HG03025 (cell line): ENCODE results near the gene ESR2.

Experiments used
- ATAC-seq: cut with Tn5 transposase; IDR thresholded peaks from one replicate; pipeline ENCODE4 v1.9.1; 2021; ENCODE audit warnings: mild to moderate bottlenecking, moderate library complexity; ENCODE audit not compliant: unreplicated experiment, low FRiP score

Gene ESR2

GRCh38 chr14:64272019-64272418 lies 22.2 kb downstream of the ESR2 start:
- ATAC-seq = no peak

DNA sequence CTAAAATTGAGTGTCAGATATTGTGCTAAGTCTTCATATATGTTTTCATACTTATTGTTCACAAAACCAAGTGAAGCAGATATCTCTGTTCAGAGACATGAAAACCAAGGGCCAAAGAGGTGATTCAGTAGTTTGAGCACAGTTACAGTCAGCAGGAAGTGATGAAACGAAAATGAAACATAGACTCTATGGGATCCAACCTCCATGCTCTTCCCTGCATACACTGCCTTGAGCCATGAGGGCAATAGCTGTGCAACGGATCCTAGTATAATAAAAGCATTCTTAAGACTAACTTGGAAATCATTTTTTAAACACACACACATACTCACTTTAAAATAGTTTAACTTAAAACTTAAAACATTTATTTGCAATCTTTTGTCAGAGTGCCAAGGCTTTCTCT lies 27.9 kb downstream of the ESR2 start:
- ATAC-seq = no peak

GRCh38 chr14:64265222-64265621 lies 28.9 kb downstream of the ESR2 start:
- ATAC-seq = no peak

- no peak for ATAC-seq
Measured at GRCh38 chr14:64260418-64260817, 33.8 kb downstream of the ESR2 start.

DNA sequence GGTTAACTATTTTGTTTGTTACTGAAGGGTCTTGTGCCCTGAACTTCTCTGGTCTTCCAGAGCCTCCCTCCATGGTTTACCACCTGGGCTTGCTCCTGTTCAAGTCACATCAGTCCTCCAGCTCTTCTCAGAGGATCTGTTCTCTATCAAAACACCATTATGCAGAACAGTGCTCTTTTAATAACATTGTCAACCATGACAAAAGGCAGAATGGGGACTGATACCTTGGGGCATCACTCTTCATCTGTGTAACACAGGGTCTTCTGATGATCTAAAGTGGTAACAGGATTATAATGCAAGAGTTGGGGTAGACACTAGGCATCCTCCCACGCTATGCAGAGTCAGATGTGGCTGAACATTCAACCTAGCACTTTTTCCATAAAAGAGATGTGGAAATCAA lies 38.4 kb downstream of the ESR2 start:
- no peak for ATAC-seq

GRCh38 chr14:64253672-64254071 lies 40.5 kb downstream of the ESR2 start:
- no peak for ATAC-seq

DNA sequence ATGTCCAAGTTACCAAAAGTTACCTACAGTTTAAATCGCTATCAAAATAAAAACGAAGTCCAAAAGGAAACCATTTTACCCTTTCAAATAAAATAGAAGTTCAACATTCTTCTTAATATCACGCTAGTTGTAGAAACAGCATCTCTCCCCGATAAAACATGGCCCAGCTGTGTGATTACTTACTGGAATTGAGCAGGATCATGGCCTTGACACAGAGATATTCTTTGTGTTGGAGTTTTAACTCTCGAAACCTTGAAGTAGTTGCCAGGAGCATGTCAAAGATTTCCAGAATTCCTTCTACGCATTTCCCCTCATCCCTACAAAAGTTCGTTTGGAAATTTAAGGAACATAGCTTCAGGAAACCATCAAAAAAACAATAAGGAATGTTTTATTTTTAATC lies 44.8 kb downstream of the ESR2 start:
- no peak for ATAC-seq

- no peak for ATAC-seq
Measured at GRCh38 chr14:64248689-64249088, 45.5 kb downstream of the ESR2 start.

- ATAC-seq = no peak
Measured at GRCh38 chr14:64247195-64247594, 47.0 kb downstream of the ESR2 start.

DNA sequence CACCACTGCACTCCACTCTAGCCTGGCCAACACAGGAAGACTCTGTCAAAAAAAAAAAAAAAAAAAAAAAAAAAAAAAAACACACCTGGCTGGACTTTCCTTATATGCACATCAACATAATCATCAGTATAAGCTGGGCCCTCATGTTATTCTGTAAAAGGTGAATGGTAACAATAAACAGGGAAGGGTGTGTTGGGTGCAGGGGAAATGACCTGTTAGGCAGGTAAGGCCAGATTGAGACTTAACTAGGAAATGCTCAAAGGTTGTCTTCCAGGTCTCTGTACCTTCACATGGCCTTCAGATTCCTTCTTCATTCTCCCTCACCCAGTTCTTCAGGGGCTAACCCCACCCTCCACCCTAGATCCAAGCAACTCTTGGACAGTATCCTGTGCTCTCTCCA lies 47.5 kb downstream of the ESR2 start:
- no peak for ATAC-seq

DNA sequence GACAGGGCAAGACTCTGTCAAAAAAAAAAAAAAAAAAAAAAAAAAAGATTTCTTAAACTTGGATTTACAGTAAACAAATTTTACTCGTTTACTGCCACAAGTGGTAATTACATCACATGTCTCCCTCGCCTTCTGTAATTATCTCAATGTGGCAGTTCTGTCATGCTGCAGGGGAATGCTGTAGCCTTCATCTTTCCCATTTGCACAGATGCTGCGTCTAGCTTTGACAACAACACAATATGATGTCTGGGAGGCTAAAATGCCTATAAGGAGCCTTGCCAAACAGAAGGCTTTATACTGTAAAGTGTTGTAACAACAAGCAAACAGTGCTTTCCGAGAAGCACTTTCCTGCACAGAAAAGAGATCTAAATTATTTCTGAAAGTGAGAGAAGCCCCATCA lies 48.7 kb downstream of the ESR2 start:
- ATAC-seq = no peak

DNA sequence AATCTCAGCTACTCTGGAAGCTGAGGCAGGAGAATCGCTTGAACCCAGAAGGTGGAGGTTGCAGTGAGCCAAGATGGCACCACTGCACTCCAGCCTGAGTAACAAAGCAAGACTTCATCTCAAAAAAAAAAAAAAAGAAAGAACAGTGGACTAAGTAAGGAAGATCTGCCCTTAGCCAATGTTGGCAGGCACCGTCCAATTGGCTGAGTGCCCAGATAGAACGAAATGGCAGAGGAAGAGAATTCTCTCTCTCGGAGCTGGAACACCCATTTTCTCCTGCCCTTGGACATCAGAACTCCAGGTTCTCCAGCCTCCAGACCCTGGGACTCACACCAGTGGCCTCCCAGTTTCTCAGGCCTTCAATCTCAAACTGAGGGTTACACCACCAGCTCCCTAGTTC lies 49.9 kb downstream of the ESR2 start:
- no peak for ATAC-seq

DNA sequence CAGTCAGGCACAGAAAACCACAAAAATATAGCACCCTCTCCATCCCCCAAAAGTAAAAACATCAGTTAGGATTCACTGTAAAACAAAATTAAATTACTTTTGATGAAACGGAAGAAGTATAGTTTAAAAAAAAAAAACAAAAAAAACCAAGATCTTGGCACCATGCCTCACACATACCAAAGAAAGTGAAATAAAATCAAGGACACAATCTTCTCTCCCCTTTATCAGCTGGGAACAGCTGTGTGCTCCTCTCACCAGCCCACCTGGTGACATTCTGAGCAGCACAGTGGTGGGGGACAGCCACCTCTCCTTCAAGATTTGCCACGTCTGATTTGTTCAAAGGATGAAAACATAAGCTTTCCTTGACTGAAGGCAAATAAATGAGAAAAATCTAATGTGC lies 55.5 kb downstream of the ESR2 start:
- no peak for ATAC-seq

GRCh38 chr14:64238049-64238448 lies 56.1 kb downstream of the ESR2 start:
- ATAC-seq = no peak

DNA sequence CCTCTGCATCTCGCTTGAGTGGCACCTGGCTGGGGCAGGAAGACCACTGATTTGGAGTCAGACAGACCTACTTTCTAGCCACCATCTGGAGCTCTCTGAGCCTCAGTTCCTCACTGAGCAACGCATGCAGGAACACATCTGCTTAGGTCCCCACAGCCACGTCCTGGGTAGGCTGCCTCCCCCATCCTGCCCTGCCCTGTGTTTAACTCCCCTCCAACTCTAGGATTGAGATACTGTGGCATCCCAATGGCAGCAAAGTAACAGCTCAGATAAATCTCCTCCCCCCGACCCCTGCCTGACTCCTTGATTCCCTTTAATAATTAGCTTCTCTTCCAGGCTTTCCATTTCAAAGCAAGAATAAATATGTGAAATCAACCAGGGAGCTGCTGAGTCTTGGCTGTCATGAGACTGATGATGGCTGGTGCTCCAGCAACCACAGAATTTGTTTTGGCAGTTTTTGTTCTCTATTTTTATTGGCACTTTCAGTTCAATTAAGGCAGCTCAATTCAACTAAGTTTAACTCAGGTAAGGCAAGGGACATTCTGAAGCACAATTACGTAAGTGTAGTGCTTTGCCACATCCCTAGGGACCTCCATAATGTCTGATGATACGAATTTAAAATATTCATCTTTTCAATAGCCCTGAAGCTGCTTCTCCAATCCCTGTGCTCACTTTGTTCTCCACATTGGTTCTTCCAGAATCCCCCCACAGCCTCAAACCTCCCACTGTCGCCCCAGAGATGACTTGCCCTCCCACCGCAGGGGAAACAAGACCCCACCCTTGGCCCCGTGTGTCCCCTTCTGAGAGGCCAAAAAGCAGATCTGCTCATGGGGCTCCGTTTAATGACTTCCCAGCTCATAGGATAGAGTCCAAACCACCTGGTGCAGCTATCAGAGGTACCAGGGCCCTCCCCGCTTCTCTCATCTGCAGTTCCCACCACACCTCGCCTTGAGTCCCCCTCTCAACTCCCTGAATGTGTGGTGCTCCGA lies 58.2 kb downstream of the ESR2 start:
- peak; percentile 78 for ATAC-seq

GRCh38 chr14:64234877-64235651 lies 59.1 kb downstream of the ESR2 start:
- ATAC-seq = peak; percentile 3

- ATAC-seq = no peak
Measured at GRCh38 chr14:64233531-64234190, 60.5 kb downstream of the ESR2 start.

DNA sequence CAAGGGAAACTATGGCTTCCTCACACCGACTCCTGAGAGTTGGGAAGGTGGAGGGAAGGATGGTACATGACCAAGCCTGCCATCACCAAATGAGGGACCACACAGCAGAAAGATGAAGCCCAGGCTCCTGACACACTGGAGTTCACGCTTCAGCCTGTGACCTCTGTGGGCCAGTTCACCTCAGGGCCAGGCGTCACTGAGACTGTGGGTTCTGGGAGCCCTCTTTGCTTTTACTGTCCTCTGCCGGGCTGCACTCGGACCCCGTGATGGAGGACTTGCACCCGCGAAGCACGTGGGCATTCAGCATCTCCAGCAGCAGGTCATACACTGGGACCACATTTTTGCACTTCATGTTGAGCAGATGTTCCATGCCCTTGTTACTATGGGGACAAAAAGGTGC lies 61.2 kb downstream of the ESR2 start:
- no peak for ATAC-seq

DNA sequence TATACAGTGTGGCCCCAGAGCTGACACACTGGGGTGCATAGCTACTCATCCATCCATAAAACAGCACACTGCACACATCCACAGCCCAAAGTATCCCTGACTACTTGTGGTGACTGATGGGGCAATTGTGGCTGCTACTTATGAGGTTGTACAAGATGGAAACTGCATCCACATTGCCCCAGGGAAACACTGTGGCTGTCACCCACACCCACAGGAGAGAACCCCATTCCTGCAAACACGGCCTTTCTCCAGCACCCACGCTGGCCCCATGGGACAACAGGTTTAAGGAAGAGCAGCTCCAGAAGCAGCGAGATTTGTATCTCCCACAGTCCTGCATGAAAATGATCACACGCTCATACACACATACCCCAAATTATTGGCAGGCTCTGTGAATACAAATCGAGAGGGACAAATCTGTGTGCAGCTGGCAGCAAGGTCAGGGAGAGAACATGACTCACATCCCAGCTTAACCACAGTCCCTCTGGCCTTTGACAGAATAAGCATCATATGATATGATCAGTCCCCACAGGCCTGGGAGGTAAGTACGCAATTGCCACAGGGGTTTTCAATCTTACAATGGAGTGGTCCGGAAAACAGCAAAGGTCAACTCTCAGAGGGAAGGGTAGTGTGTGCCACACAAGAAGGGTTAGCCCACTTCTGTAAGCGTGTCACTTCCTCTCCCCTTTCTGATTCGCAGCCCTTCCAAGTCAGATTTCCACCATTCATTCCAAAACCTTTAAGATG lies 61.9 kb downstream of the ESR2 start:
- ATAC-seq = no peak

GRCh38 chr14:64229489-64229888 lies 64.7 kb downstream of the ESR2 start:
- ATAC-seq = no peak
